Measurements from ENCODE around the gene PPL. TPM values are rescaled to one million over a fixed set of nuclear protein-coding genes. Genes with fewer than 3 reads are reported as not detected.

Gene PPL
- total RNA-seq, 1 experiment from 2014 or later = 28.5 TPM

DNA sequence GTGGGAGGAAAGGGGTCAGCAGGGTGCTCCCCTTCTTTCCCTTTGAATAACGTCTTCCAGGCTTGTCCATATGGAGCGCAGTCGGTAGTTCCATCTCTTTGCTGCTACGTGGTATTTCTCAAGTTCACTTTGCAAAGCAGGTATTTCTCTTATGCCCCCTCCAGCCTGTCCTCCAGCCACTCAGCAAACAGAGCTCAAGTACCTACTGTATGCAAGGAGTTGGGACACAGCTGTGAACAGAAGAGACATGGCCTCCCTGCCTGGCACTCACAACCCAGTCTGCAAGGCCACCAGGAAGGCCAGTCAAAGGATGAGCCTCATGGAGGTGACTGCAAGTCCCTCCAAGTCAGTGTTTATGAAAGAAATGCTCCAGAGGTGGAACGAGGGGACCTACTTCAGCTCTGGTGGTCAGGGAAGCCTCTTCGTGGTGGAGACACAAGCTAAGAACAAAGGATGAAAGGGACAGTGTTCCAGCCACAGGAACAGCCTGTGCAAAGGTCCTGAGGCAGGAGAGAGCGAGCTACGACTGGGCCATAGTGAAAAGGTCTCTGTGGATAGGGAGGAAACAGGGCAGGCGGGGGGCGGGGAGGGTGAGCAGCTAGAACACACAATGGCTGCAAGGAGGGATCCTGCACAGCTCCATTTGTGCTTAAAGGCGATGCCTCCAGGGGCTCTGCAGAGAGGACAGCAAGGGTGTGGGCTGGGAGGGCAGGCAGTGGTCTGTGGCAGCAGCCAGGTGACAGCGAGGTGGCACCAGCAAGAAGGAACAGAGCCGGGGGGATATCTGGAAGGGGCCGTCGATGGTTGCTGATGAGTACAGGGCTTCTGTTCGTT lies 32.6 kb downstream of the PPL start (continued):
- TF ChIP-seq, protein P1, sequence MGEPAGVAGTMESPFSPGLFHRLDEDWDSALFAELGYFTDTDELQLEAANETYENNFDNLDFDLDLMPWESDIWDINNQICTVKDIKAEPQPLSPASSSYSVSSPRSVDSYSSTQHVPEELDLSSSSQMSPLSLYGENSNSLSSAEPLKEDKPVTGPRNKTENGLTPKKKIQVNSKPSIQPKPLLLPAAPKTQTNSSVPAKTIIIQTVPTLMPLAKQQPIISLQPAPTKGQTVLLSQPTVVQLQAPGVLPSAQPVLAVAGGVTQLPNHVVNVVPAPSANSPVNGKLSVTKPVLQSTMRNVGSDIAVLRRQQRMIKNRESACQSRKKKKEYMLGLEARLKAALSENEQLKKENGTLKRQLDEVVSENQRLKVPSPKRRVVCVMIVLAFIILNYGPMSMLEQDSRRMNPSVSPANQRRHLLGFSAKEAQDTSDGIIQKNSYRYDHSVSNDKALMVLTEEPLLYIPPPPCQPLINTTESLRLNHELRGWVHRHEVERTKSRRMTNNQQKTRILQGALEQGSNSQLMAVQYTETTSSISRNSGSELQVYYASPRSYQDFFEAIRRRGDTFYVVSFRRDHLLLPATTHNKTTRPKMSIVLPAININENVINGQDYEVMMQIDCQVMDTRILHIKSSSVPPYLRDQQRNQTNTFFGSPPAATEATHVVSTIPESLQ (CRISPR knock-in tag; IDR thresholded peaks at IDR 0.05) = no peak

DNA sequence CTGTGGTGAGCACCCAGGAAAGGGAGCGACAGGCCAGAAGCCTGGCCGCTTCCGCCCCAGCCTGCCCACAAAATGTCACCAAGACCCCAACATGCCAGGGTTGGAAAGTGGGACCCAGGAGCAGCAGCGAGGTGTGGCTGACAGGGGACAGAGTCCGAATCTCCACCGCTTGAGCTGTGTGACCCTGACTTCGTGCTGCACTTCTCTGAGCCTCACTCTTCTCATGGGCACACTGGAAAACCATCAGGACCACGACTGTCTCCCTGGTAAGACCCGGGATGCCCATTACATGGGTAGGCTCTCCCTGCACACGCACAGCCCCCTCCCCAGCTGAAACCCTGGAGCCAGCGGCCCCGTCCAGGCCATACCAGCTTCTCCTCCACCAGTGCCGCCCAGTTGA lies 34.9 kb downstream of the PPL start:
- H3K4me1 Mint-ChIP-seq = no peaks in the 10 kb centered on the region
- H3K4me3 Mint-ChIP-seq = no peak overlapping the region
- no peaks in the 10 kb centered on the region for H3K27me3 Mint-ChIP-seq (ENCODE audit: low read depth)
- peaks cover 22% of the 10 kb centered on the region for H3K36me3 Mint-ChIP-seq
- H3K27ac Mint-ChIP-seq = no peak overlapping the region
- ATAC-seq = no peak
- ChIA-PET POLR2A (no interaction called here), CTCF (interaction anchor here (2.0 kb wide), 1 partner anchor 34 kb away, joined by 7 read pairs; no protein-coding TSS in a partner anchor)
- no peak for TF ChIP-seq ZNF121 (CRISPR knock-in tag; IDR thresholded peaks at IDR 0.05)
- TF ChIP-seq, protein P2, sequence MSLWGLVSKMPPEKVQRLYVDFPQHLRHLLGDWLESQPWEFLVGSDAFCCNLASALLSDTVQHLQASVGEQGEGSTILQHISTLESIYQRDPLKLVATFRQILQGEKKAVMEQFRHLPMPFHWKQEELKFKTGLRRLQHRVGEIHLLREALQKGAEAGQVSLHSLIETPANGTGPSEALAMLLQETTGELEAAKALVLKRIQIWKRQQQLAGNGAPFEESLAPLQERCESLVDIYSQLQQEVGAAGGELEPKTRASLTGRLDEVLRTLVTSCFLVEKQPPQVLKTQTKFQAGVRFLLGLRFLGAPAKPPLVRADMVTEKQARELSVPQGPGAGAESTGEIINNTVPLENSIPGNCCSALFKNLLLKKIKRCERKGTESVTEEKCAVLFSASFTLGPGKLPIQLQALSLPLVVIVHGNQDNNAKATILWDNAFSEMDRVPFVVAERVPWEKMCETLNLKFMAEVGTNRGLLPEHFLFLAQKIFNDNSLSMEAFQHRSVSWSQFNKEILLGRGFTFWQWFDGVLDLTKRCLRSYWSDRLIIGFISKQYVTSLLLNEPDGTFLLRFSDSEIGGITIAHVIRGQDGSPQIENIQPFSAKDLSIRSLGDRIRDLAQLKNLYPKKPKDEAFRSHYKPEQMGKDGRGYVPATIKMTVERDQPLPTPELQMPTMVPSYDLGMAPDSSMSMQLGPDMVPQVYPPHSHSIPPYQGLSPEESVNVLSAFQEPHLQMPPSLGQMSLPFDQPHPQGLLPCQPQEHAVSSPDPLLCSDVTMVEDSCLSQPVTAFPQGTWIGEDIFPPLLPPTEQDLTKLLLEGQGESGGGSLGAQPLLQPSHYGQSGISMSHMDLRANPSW (CRISPR knock-in tag; conservative IDR thresholded peaks at IDR 0.05; ENCODE audit: low read depth) = no peak
- TF ChIP-seq, protein P3, sequence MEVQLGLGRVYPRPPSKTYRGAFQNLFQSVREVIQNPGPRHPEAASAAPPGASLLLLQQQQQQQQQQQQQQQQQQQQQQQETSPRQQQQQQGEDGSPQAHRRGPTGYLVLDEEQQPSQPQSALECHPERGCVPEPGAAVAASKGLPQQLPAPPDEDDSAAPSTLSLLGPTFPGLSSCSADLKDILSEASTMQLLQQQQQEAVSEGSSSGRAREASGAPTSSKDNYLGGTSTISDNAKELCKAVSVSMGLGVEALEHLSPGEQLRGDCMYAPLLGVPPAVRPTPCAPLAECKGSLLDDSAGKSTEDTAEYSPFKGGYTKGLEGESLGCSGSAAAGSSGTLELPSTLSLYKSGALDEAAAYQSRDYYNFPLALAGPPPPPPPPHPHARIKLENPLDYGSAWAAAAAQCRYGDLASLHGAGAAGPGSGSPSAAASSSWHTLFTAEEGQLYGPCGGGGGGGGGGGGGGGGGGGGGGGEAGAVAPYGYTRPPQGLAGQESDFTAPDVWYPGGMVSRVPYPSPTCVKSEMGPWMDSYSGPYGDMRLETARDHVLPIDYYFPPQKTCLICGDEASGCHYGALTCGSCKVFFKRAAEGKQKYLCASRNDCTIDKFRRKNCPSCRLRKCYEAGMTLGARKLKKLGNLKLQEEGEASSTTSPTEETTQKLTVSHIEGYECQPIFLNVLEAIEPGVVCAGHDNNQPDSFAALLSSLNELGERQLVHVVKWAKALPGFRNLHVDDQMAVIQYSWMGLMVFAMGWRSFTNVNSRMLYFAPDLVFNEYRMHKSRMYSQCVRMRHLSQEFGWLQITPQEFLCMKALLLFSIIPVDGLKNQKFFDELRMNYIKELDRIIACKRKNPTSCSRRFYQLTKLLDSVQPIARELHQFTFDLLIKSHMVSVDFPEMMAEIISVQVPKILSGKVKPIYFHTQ (CRISPR knock-in tag; IDR thresholded peaks at IDR 0.05) = no peak
- no peak for TF ChIP-seq ESRRA (CRISPR knock-in tag; IDR thresholded peaks at IDR 0.05; ENCODE audit: borderline replicate concordance)
- no peak for TF ChIP-seq CREM (CRISPR knock-in tag; IDR thresholded peaks at IDR 0.05)
- TF ChIP-seq, protein P4, sequence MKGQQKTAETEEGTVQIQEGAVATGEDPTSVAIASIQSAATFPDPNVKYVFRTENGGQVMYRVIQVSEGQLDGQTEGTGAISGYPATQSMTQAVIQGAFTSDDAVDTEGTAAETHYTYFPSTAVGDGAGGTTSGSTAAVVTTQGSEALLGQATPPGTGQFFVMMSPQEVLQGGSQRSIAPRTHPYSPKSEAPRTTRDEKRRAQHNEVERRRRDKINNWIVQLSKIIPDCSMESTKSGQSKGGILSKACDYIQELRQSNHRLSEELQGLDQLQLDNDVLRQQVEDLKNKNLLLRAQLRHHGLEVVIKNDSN (CRISPR knock-in tag; IDR thresholded peaks at IDR 0.05) = no peak
- TF ChIP-seq TP53 (CRISPR knock-in tag; IDR thresholded peaks at IDR 0.05) = no peak
- TF ChIP-seq FOXJ3 (CRISPR knock-in tag; IDR thresholded peaks at IDR 0.05; ENCODE audit: borderline replicate concordance) = no peak
- TF ChIP-seq, protein P5, sequence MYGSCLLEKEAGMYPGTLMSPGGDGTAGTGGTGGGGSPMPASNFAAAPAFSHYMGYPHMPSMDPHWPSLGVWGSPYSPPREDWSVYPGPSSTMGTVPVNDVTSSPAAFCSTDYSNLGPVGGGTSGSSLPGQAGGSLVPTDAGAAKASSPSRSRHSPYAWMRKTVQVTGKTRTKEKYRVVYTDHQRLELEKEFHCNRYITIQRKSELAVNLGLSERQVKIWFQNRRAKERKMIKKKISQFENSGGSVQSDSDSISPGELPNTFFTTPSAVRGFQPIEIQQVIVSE (CRISPR knock-in tag; IDR thresholded peaks at IDR 0.05; ENCODE audit: borderline replicate concordance) = no peak
- TF ChIP-seq IRF2 (CRISPR knock-in tag; IDR thresholded peaks at IDR 0.05; ENCODE audit: borderline replicate concordance, low read depth) = no peak
- no peak for TF ChIP-seq HMGA2 (CRISPR knock-in tag; IDR thresholded peaks at IDR 0.05)
- TF ChIP-seq, protein P6, sequence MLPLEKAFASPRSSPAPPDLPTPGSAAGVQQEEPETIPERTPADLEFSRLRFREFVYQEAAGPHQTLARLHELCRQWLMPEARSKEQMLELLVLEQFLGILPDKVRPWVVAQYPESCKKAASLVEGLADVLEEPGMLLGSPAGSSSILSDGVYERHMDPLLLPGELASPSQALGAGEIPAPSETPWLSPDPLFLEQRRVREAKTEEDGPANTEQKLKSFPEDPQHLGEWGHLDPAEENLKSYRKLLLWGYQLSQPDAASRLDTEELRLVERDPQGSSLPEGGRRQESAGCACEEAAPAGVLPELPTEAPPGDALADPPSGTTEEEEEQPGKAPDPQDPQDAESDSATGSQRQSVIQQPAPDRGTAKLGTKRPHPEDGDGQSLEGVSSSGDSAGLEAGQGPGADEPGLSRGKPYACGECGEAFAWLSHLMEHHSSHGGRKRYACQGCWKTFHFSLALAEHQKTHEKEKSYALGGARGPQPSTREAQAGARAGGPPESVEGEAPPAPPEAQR (CRISPR knock-in tag; IDR thresholded peaks at IDR 0.05) = no peak
- TF ChIP-seq, protein P7, sequence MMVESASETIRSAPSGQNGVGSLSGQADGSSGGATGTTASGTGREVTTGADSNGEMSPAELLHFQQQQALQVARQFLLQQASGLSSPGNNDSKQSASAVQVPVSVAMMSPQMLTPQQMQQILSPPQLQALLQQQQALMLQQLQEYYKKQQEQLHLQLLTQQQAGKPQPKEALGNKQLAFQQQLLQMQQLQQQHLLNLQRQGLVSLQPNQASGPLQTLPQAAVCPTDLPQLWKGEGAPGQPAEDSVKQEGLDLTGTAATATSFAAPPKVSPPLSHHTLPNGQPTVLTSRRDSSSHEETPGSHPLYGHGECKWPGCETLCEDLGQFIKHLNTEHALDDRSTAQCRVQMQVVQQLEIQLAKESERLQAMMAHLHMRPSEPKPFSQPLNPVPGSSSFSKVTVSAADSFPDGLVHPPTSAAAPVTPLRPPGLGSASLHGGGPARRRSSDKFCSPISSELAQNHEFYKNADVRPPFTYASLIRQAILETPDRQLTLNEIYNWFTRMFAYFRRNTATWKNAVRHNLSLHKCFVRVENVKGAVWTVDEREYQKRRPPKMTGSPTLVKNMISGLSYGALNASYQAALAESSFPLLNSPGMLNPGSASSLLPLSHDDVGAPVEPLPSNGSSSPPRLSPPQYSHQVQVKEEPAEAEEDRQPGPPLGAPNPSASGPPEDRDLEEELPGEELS (CRISPR knock-in tag; IDR thresholded peaks at IDR 0.05) = no peak
- TF ChIP-seq FOXK1 (CRISPR knock-in tag; IDR thresholded peaks at IDR 0.05) = no peak
- H3K9me3 Mint-ChIP-seq = peaks cover 6% of the 10 kb centered on the region
- DNase-seq (ENCODE audit: low spot score) = no peak
